Effector memory CD8-positive, alpha-beta T cell (primary cell): ENCODE data around the gene HS6ST2.

Source experiments
- ATAC-seq: fragments of 150-1000 bp; cut with Tn5 transposase; replicated peaks from 2 replicates; pipeline ENCODE4 v1.10.0; 2021; ENCODE audit warnings: mild to moderate bottlenecking, moderate library complexity
- DNase-seq, 3 experiments: peaks; one replicate each; pipeline ENCODE4 v3.0.0; 2021
- H3K27ac Mint-ChIP-seq, 2 donors: one replicate each; pipeline ENCODE4 v1.8.0; 2022; ENCODE audit warnings: mild to moderate bottlenecking in 2 of 2, mixed read lengths in 2 of 2, moderate library complexity in 2 of 2
- H3K27me3 Mint-ChIP-seq, 2 donors: one replicate each; pipeline ENCODE4 v1.8.0; 2022; ENCODE audit warnings: mixed read lengths in 2 of 2
- H3K36me3 Mint-ChIP-seq: one replicate; pipeline ENCODE4 v1.8.0; 2022; ENCODE audit warnings: mild to moderate bottlenecking, moderate library complexity, mixed read lengths; ENCODE audit not compliant: insufficient read depth
- H3K4me1 Mint-ChIP-seq, 2 donors: one replicate each; pipeline ENCODE4 v1.8.0; 2022; ENCODE audit warnings: low read depth in 2 of 2, mixed read lengths in 2 of 2
- H3K4me3 Mint-ChIP-seq, 2 donors: one replicate each; pipeline ENCODE4 v1.8.0; 2022; ENCODE audit warnings: mild to moderate bottlenecking in 2 of 2, mixed read lengths in 2 of 2, moderate library complexity in 2 of 2
- H3K9me3 Mint-ChIP-seq, 2 donors: one replicate each; pipeline ENCODE4 v1.8.0; 2022; ENCODE audit warnings: mixed read lengths in 2 of 2

The HS6ST2 gene

DNA sequence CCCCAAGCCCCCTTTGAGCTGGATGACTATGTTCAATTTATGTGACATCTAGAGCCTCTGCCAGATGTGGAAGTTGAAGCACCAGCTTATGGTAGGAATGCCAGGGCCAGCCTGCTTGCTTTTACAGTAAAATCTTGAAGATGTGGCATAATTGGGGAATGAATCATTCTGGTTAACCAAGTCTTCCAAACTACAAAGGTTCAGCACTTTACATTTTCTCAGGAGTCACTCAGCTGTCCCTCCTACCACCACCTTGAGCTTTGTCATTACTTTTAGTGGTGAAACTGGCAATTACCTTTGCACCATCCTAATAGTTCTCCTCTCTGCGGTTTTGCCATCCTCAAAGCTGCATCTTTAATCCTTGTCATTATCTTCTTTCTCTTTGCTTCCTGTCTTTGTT, 172.2 kb downstream of the HS6ST2 start:
- Mint-ChIP-seq H3K27ac (no peak overlapping the region), H3K27me3 (no peaks in the 10 kb centered on the region), H3K36me3 (no peaks in the 10 kb centered on the region), H3K4me3 (no peak overlapping the region), H3K4me1 (no peaks in the 10 kb centered on the region), H3K9me3 (no peaks in the 10 kb centered on the region)
- DNase-seq = no peak
- no peak for ATAC-seq

DNA sequence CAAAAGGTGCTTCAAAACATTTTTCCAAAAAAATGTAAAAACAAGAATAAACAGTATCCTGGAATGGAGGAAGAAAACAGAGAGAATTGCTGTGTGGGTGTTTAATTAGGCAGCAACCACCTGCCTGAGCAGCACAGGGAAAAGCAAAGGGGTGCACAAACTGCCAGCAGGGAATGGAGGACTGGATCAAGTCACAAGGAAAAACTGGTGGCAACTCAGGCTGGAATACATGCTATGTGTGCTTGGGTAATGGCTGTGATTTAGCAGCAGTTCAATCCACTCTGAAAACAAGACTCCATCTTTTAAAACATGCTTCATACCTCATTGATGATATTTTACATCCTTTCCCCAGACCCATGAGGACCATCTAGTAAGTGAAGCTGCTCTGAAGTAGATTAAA, 179.5 kb downstream of the HS6ST2 start:
- Mint-ChIP-seq H3K36me3 (no peaks in the 10 kb centered on the region), H3K27me3 (no peaks in the 10 kb centered on the region), H3K27ac (no peak overlapping the region), H3K9me3 (no peaks in the 10 kb centered on the region), H3K4me1 (peaks cover 8 to 9% of the 10 kb centered on the region in 2 donors), H3K4me3 (no peak overlapping the region)
- ATAC-seq (no peak), DNase-seq (no peak)

GRCh38 chrX:132776486-132777210, 181.8 kb downstream of the HS6ST2 start:
- H3K27ac Mint-ChIP-seq = no peak overlapping the region

GRCh38 chrX:132775263-132775823, 183.1 kb downstream of the HS6ST2 start:
- H3K4me1 Mint-ChIP-seq = peaks cover 8 to 9% of the 10 kb centered on the region in 2 donors
- H3K27me3 Mint-ChIP-seq = no peaks in the 10 kb centered on the region
- no peak overlapping the region for H3K27ac Mint-ChIP-seq
- DNase-seq (no peak), ATAC-seq (no peak)
- no peak overlapping the region for H3K4me3 Mint-ChIP-seq
- H3K9me3 Mint-ChIP-seq = no peaks in the 10 kb centered on the region
- H3K36me3 Mint-ChIP-seq = no peaks in the 10 kb centered on the region

More at GRCh38 chrX:132776486-132777210, 181.8 kb downstream of the HS6ST2 start:
- ATAC-seq (no peak), DNase-seq (no peak)
- no peak overlapping the region for H3K4me3 Mint-ChIP-seq
- no peaks in the 10 kb centered on the region for H3K36me3 Mint-ChIP-seq
- no peaks in the 10 kb centered on the region for H3K27me3 Mint-ChIP-seq
- H3K4me1 Mint-ChIP-seq = peaks cover 8 to 9% of the 10 kb centered on the region in 2 donors
- H3K9me3 Mint-ChIP-seq = no peaks in the 10 kb centered on the region

GRCh38 chrX:132774010-132774714, 184.3 kb downstream of the HS6ST2 start:
- Mint-ChIP-seq H3K4me1 (peaks cover 8 to 9% of the 10 kb centered on the region in 2 donors), H3K27ac (no peak overlapping the region), H3K9me3 (no peaks in the 10 kb centered on the region), H3K4me3 (no peak overlapping the region), H3K36me3 (no peaks in the 10 kb centered on the region), H3K27me3 (no peaks in the 10 kb centered on the region)
- ATAC-seq (no peak), DNase-seq (no peak)

- no peaks in the 10 kb centered on the region for H3K9me3 Mint-ChIP-seq
- H3K4me1 Mint-ChIP-seq = peaks cover 3 to 4% of the 10 kb centered on the region in 2 donors
- H3K27me3 Mint-ChIP-seq = no peaks in the 10 kb centered on the region
- no peak for DNase-seq
- no peak overlapping the region for H3K27ac Mint-ChIP-seq
- H3K4me3 Mint-ChIP-seq = no peak overlapping the region
- no peak for ATAC-seq
- no peaks in the 10 kb centered on the region for H3K36me3 Mint-ChIP-seq
These were observed 188.8 kb downstream of the HS6ST2 start for GRCh38 chrX:132769609-132770008.

DNA sequence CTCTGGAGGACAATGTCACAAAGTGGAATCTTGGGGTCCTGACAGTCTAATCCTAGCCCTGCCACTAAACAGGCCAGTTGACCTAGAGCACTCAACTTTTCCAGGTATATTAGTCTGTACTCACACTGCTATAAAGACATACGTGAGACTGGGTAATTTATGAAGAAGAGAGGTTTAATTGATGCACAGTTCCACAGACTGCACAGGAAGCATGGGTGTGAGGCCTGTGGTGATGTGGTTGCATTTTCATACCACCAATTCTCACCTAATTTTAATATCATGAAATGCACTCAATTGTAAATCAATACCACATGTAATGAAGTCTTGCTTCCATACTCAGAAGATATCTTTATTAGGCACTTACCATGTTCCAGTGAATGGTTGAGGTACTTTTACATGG, 192.0 kb downstream of the HS6ST2 start:
- H3K27ac Mint-ChIP-seq = no peak overlapping the region
- no peak overlapping the region for H3K4me3 Mint-ChIP-seq
- no peaks in the 10 kb centered on the region for H3K27me3 Mint-ChIP-seq
- no peak for DNase-seq
- peaks cover 3 to 4% of the 10 kb centered on the region in 2 donors for H3K4me1 Mint-ChIP-seq
- ATAC-seq = peak; percentile 19
- no peaks in the 10 kb centered on the region for H3K36me3 Mint-ChIP-seq
- H3K9me3 Mint-ChIP-seq = no peaks in the 10 kb centered on the region

DNA sequence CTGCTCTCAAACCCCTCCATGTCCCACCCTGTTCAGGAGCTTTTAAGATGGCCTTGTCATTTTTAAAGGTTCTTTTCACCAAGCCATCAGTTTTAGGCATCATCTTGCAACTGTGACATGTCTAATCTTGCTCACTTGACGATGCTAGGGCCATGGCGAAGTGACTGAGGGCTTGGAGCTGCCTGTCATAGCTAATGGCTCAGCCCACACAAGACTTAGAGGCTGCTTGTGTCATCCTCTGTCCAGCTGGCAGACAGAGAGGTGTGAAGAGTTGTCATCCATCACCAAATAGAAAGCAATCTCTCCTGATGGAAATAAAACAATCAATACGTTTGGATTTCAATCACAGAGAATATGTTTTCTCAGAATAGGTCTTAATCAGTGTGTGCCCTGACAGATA, 194.9 kb downstream of the HS6ST2 start:
- Mint-ChIP-seq H3K27me3 (peaks cover 0 to 9% of the 10 kb centered on the region in 2 donors), H3K4me3 (no peak overlapping the region), H3K27ac (no peak overlapping the region), H3K4me1 (peaks cover 3 to 4% of the 10 kb centered on the region in 2 donors), H3K36me3 (no peaks in the 10 kb centered on the region), H3K9me3 (no peaks in the 10 kb centered on the region)
- DNase-seq (no peak), ATAC-seq (no peak)

DNA sequence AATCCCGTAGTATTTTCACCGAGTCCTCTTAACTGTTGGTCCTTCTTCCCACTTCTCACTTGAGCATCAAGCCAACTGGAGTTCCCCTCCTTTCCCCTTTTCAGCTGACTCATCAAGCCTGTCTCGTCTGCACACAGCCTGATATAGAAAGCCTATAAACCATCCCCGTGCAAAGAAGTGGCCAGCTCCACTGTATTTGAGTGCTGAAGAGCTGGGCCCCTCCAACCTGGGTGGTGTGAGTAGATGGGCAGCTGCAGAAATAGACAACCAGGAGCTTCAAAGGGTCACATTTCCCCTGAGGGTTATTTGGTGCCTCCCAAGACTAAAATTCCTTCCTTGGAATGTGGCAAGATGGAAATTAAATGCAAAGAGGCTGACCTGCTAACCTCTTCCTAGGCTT, 199.7 kb downstream of the HS6ST2 start:
- Mint-ChIP-seq H3K27me3 (peaks cover 0 to 17% of the 10 kb centered on the region in 2 donors), H3K9me3 (no peaks in the 10 kb centered on the region), H3K4me3 (no peak overlapping the region), H3K4me1 (peaks cover 0 to 2% of the 10 kb centered on the region in 2 donors), H3K27ac (no peak overlapping the region), H3K36me3 (no peaks in the 10 kb centered on the region)
- ATAC-seq (no peak), DNase-seq (no peak)

- DNase-seq (no peak), ATAC-seq (no peak)
- Mint-ChIP-seq H3K27me3 (peaks cover 0 to 17% of the 10 kb centered on the region in 2 donors), H3K9me3 (no peaks in the 10 kb centered on the region), H3K36me3 (no peaks in the 10 kb centered on the region), H3K4me1 (peaks cover 0 to 2% of the 10 kb centered on the region in 2 donors), H3K4me3 (no peak overlapping the region), H3K27ac (no peak overlapping the region)
These were observed 201.3 kb downstream of the HS6ST2 start for GRCh38 chrX:132757066-132757623.

DNA sequence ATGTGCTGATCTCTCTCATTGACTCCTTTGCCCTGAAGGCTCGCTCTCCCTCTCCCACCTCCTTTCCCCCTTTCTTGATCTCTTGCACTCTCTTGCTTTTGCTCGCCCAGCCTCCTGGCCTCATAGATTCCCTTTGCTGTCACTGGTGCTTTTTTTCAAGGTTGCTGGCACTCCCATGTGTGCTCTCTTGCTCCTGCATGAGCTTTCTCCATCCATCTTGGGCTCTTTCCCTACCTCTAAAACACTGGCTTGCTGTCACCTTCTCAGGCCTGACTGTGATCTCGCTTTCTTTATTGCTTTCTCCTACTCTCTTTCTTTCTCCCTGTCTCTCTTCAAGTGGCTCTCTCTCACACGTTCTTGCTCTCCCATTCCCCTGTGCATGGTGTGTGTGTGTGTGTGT, 202.0 kb downstream of the HS6ST2 start:
- DNase-seq (no peak), ATAC-seq (no peak)
- Mint-ChIP-seq H3K27me3 (peaks cover 0 to 17% of the 10 kb centered on the region in 2 donors), H3K36me3 (no peaks in the 10 kb centered on the region), H3K4me3 (no peak overlapping the region), H3K4me1 (peaks cover 0 to 2% of the 10 kb centered on the region in 2 donors), H3K27ac (no peak overlapping the region), H3K9me3 (no peaks in the 10 kb centered on the region)

DNA sequence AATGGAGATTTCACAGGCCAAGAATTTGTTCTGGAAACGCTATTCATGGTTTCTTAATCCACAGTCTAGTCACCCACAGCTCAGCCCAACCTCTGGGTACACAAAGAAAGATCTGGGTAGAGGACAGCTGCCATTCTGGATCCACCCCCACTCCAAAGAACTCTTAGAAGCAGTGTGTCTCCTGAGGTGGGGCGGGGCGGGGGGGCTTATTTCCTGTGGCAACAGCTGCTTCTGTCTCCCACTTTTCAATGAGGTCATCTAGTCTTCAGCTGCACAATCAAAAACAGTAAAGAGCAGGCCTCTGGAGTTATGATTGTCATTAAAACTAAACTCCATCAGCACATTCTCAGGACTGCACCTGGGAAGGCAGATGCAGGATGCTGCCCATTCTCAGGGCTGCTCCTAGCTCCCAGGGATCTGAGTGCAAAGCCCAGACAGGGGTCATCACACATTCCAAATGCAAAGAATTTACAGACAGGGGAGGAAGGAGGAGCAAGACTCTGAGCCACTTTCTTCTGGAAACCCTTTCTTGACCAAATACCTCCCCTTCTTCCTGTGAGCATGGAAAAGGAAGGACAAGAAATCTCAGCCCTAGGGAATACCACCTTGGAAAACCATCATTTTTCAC, 207.3 kb downstream of the HS6ST2 start:
- DNase-seq = no peak
- Mint-ChIP-seq H3K4me1 (peaks cover 0 to 2% of the 10 kb centered on the region in 2 donors), H3K27me3 (peaks cover 0 to 2% of the 10 kb centered on the region in 2 donors), H3K36me3 (no peaks in the 10 kb centered on the region), H3K4me3 (no peak overlapping the region), H3K27ac (no peak overlapping the region), H3K9me3 (no peaks in the 10 kb centered on the region)
- no peak for ATAC-seq

DNA sequence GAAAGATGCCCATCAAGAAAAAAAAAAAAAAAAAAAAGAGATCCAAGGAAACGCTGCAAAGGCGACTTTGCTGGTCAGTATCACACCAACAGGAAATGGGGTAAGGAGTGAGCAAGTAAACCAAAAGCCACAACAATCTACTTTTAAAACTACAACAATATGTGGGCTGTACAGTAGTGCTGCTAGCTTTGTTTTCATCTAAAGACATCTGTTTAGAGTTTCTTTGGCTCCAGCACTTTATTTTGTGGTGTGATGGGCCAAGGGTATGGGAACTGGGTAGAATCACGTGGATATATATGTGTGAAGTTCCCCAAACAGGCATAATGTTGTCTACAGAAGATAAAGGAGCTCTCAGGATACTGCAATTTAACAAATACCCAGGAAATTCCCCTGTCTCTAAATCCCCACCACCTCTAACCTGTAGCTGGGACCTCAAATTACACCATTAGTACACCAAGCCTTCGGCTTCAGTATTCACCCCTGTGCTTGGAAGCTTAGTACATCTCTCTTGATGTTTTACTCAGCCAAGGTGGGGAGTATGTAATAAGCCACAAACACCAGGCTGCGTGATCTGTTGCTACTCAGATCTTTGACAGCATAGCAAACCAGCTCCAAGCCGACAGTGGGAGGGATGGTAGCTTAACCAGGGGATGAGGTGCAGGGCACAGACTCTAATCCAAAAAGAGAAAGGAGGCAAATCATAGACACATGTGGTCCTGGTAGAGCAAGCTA, 207.9 kb downstream of the HS6ST2 start:
- Mint-ChIP-seq H3K4me1 (peaks cover 0 to 2% of the 10 kb centered on the region in 2 donors), H3K27me3 (no peaks in the 10 kb centered on the region), H3K4me3 (no peak overlapping the region), H3K9me3 (no peaks in the 10 kb centered on the region), H3K36me3 (no peaks in the 10 kb centered on the region), H3K27ac (no peak overlapping the region)
- DNase-seq (no peak), ATAC-seq (peak; percentile 16)
